ENCODE measurements around the gene GLRX.

Gene GLRX

GRCh38 chr5:95768731-95769130 lies 53.8 kb downstream of the GLRX start:
- no peaks in the 10 kb centered on the region for H3K9me3 Mint-ChIP-seq
- no peaks in the 10 kb centered on the region for H3K27me3 Mint-ChIP-seq
- H3K4me3 Mint-ChIP-seq: no peak overlapping the region
- no peaks in the 10 kb centered on the region for H3K4me1 Mint-ChIP-seq
- H3K36me3 Mint-ChIP-seq: peaks cover 3% of the 10 kb centered on the region
- H3K27ac Mint-ChIP-seq: no peak overlapping the region

- no peaks in the 10 kb centered on the region for H3K36me3 Mint-ChIP-seq
- no peak overlapping the region for H3K4me3 Mint-ChIP-seq
- no peaks in the 10 kb centered on the region for H3K27me3 Mint-ChIP-seq
- no peaks in the 10 kb centered on the region for H3K9me3 Mint-ChIP-seq
- no peak overlapping the region for H3K27ac Mint-ChIP-seq
- H3K4me1 Mint-ChIP-seq: peaks cover 37% of the 10 kb centered on the region
Measured at GRCh38 chr5:95763941-95764340, 58.6 kb downstream of the GLRX start.
